ENCODE data around the gene TFAP2E. TPM values are rescaled to one million over a fixed set of nuclear protein-coding genes. Genes with fewer than 3 reads are reported as not detected.

TFAP2E gene
- total RNA-seq, 4 donors from 2014 or later: 1.4 TPM; not detected in 3

DNA sequence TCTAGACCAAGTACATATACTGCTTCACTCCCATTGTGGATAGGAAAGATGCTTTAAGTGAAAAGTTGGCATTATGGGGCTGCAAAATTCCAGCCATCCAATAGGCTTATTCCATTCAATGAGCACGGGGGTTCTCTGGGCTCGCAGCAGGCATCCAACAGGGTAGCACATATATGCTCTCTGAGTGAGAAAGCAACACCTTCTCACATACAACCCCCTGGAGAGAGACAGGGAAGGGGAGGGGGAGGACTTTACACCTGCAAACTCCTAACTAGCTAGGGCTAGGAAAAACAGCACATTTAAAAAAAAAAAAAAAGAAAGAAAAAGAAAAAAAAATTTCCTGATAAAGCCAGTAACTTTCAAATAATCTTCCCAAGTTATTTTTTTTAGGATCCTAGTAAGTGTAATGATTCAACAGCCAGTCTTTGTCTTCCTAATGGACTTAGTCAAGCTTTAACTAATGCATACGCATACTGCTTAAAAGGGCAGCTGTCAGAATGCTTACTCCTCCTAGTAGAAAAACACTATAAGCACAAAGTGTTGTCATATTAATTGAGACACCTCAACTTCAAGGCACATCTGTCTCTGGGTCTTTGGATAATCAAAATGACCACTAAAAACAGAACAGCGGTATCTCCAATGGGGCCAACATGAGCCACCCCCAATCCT, 49.5 kb downstream of the TFAP2E start:
- peaks cover 0 to 35% (median 0%) of the 10 kb centered on the region in 3 donors for H3K36me3 ChIP-seq
- no peak overlapping the region for H3K27ac ChIP-seq
- no peaks in the 10 kb centered on the region for H3K27me3 ChIP-seq
- H3K4me3 ChIP-seq: no peak overlapping the region
- no peaks in the 10 kb centered on the region for H3K4me1 ChIP-seq
- DNase-seq: no peak
- TF ChIP-seq POLR2A (IDR thresholded peaks at IDR 0.05): no peak
- TF ChIP-seq CTCF (IDR thresholded peaks at IDR 0.05): no peak
- no peaks in the 10 kb centered on the region for H3K9me3 ChIP-seq

DNA sequence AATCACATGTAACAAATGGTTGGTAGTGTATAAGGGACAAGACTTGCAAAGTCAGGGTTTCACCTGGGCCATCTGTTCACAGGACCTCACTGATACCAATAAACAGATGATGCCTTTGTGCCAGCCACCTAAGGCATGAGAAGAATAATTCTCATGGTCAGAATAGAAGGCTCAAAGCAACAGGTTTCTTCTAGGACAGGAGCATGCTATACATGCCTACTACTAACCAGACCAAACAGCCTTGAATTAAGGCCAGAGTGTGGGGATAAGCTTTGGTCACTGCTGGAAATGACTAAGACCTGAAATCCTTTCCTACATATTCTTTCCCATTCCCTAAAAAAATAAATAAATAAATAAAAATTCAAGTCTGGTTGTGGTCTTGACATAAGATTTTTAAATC, 50.7 kb downstream of the TFAP2E start:
- Histone ChIP-seq H3K36me3 (peaks cover 0 to 36% (median 0%) of the 10 kb centered on the region in 3 donors), H3K9me3 (no peaks in the 10 kb centered on the region), H3K4me1 (no peaks in the 10 kb centered on the region), H3K27me3 (no peaks in the 10 kb centered on the region), H3K4me3 (no peak overlapping the region), H3K27ac (no peak overlapping the region)
- TF ChIP-seq CTCF (IDR thresholded peaks at IDR 0.05) (no peak), POLR2A (IDR thresholded peaks at IDR 0.05) (no peak)
- DNase-seq: no peak

DNA sequence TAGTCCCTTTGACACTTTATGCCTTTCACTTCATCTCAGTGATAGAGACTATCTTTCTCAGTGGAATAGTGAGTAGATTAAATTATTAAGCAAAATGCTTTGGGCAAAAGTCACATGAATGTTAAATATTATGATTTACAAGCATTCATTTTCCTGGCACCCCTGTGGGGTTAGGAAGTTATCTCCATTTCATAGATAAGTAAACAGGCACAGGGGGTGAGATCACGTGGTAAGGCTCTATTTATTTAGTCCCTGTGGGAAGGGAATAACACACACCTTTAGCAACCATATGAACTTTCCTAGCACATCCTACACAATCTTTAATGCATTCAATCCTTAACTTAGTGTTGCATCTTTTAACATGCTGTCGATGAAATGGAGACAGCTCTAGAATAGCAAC, 55.9 kb downstream of the TFAP2E start:
- Histone ChIP-seq H3K9me3 (no peaks in the 10 kb centered on the region), H3K27ac (no peak overlapping the region), H3K4me3 (no peak overlapping the region), H3K4me1 (peaks cover 0 to 5% (median 0%) of the 10 kb centered on the region in 4 donors), H3K36me3 (peaks cover 0 to 69% (median 0%) of the 10 kb centered on the region in 3 donors), H3K27me3 (no peaks in the 10 kb centered on the region)
- no peak for DNase-seq
- TF ChIP-seq POLR2A (IDR thresholded peaks at IDR 0.05) (no peak), CTCF (IDR thresholded peaks at IDR 0.05) (no peak)

DNA sequence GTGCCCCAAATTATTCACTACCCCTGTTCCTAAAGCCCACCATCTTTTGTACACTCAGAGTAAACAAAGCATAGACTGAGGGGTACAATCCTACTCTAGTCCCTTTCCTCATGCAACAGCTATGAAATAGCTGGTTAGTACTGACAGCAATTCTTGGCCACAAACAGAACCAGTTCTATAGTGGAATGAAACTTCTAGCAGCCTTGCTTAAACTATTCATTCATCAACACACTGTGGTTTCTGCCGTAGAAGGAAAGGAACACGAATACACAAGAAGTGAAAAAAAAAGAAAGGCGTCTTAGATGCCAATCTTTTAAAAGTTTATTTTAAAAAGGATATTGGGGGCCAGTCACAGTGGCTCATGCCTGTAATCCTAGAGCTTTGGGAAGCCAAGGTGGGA, 58.3 kb downstream of the TFAP2E start:
- TF ChIP-seq CTCF (IDR thresholded peaks at IDR 0.05): no peak
- TF ChIP-seq POLR2A (IDR thresholded peaks at IDR 0.05): no peak
- H3K36me3 ChIP-seq: peaks cover 0 to 80% (median 0%) of the 10 kb centered on the region in 3 donors
- no peak overlapping the region for H3K4me3 ChIP-seq
- H3K9me3 ChIP-seq: no peaks in the 10 kb centered on the region
- no peak overlapping the region for H3K27ac ChIP-seq
- DNase-seq: no peak
- peaks cover 0 to 5% (median 0%) of the 10 kb centered on the region in 4 donors for H3K4me1 ChIP-seq
- H3K27me3 ChIP-seq: no peaks in the 10 kb centered on the region

- TF ChIP-seq CTCF (IDR thresholded peaks at IDR 0.05) (no peak), POLR2A (IDR thresholded peaks at IDR 0.05) (no peak)
- no peaks in the 10 kb centered on the region for H3K27me3 ChIP-seq
- DNase-seq: no peak
- peaks cover 0 to 14% (median 5%) of the 10 kb centered on the region in 4 donors for H3K4me1 ChIP-seq
- peaks cover 0 to 72% (median 0%) of the 10 kb centered on the region in 3 donors for H3K36me3 ChIP-seq
- no peaks in the 10 kb centered on the region for H3K9me3 ChIP-seq
- H3K27ac ChIP-seq: no peak overlapping the region
- no peak overlapping the region for H3K4me3 ChIP-seq
Measured at GRCh38 chr1:35633547-35633946, 60.4 kb downstream of the TFAP2E start.
